Brain microvascular endothelial cell (primary cell): ENCODE results near the gene CCDC85C.
"Not testable (repeated sequence)": the region's sequence is repeated elsewhere in the genome, so short reads cannot be mapped to it uniquely, and the experiment has no call there.

ENCODE experiments used
- DNase-seq: peaks from one replicate; pipeline ENCODE4 v3.0.0-alpha.2; 2020
- H3K27ac ChIP-seq: fragments of 250-450 bp; sonication (Bioruptor Pico); 2 replicates; pipeline ENCODE4 v1.5.1; 2020; ENCODE audit warnings: mild to moderate bottlenecking, moderate library complexity
- H3K27me3 ChIP-seq: fragments of 250-450 bp; sonication (Bioruptor Pico); replicated peaks from 2 replicates; pipeline ENCODE4 v1.5.1; 2020; ENCODE audit warnings: mild to moderate bottlenecking
- H3K36me3 ChIP-seq: fragments of 250-450 bp; sonication (Bioruptor Pico); replicated peaks from 2 replicates; pipeline ENCODE4 v1.5.1; 2020; ENCODE audit warnings: mild to moderate bottlenecking
- H3K4me3 ChIP-seq: 2 replicates; pipeline ENCODE4 v1.5.1; 2011; ENCODE audit warnings: low read depth, mild to moderate bottlenecking, control low read depth, low read length, moderate library complexity
- in situ Hi-C: cut with HindIII; loops from 2 replicates; pipeline ENCODE4 v1.10.0; 2017; ENCODE audit warnings: low sequenced_read_pairs, low pct_ligation_motif_present
- TF ChIP-seq, protein P1 (sequence below): IDR thresholded peaks from 2 replicates; pipeline ENCODE4 v1.5.1; 2011; ENCODE audit warnings: low read depth, mild to moderate bottlenecking, moderate library complexity, low read length, control low read depth, inconsistent platforms; ENCODE audit errors: missing control alignments

The CCDC85C gene

DNA sequence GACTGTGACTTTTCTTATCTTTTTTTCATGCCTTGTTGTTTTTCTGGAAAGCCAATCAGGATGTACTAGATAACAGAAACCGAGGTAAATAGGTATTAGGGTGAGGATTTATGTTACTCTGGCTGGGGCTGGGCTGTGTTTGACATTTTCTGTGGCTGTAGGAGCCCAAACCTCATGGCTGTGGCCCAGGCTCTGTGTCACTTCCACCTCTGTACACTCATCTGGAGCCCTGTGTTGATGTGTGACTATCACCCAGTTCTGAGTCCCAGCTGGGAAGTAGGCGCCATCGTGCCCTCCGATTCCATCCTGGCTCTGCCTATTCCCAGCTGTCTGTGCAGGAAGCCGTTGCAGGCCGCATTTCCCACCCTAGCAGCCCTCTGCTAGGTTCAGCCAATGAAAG, 39.3 kb upstream of the CCDC85C start:
- TF ChIP-seq, protein P1, sequence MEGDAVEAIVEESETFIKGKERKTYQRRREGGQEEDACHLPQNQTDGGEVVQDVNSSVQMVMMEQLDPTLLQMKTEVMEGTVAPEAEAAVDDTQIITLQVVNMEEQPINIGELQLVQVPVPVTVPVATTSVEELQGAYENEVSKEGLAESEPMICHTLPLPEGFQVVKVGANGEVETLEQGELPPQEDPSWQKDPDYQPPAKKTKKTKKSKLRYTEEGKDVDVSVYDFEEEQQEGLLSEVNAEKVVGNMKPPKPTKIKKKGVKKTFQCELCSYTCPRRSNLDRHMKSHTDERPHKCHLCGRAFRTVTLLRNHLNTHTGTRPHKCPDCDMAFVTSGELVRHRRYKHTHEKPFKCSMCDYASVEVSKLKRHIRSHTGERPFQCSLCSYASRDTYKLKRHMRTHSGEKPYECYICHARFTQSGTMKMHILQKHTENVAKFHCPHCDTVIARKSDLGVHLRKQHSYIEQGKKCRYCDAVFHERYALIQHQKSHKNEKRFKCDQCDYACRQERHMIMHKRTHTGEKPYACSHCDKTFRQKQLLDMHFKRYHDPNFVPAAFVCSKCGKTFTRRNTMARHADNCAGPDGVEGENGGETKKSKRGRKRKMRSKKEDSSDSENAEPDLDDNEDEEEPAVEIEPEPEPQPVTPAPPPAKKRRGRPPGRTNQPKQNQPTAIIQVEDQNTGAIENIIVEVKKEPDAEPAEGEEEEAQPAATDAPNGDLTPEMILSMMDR: no peak
- Histone ChIP-seq H3K4me3 (no peak overlapping the region), H3K27me3 (no peaks in the 10 kb centered on the region), H3K36me3 (no peaks in the 10 kb centered on the region), H3K27ac (no peak overlapping the region)
- in situ Hi-C loops: no loop called here
- DNase-seq: no peak

DNA sequence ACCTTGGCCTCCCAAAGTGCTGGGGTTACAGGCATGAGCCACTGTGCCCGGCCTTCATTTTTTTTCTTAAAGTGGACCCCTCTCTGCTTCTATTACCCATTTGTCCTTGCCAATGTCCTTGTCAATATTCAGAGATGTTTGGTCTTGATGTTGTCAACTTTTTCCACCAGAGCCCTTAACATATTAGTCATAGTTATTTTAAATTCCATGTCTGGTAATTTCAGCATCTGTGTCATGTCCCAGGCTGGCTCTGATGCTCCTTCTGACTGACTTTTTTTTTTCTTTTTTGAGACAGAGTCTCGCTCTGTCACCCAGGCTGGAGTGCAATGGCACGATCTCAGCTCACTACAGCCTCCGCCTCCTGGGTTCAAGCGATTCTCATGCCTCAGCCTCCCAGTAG, 38.8 kb upstream of the CCDC85C start:
- H3K27me3 ChIP-seq, H3K36me3 ChIP-seq, in situ Hi-C loops, H3K4me3 ChIP-seq, H3K27ac ChIP-seq, DNase-seq: not testable (repeated sequence)

DNA sequence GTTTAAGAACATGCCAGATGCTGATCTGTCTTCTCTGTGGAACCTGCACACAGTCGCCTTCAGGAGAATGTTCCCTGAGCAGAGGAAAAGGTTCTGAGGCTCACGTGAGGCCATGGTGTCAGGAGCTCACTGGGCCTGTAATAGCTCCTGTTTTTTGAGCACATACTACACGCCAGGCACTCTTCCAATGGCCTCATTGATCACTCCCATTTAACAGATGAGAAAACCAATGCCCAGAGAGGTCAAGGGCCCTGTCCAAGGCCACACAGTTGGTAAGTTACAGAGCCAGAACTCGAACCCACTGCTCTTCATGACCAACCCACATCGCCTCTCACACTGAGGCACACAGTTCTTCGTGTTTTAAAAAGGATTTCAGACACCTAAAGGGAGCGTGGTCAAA, 33.6 kb upstream of the CCDC85C start:
- Histone ChIP-seq H3K36me3 (no peaks in the 10 kb centered on the region), H3K27me3 (no peaks in the 10 kb centered on the region), H3K27ac (no peak overlapping the region), H3K4me3 (no peak overlapping the region)
- in situ Hi-C loops: no loop called here
- TF ChIP-seq, protein P1: no peak
- no peak for DNase-seq

DNA sequence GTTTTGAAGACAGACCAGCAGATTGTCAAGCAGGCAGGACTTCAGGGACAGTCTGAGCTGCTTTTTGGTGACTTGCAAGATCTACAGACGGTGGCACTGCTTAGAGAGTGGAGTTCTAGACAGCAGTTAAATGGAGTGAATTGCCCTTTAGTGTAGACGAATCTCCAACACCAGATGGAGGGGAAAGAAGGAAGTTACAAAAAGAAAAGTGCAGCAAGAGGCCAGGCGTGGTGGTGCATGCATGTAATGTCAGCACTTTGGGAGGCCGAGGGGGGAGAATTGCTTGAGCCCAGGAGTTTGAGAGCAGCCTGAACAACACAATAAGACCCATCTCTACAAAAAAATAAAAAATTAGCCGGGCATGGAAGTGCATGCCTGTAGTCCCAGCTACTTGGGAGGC, 32.5 kb upstream of the CCDC85C start:
- no peaks in the 10 kb centered on the region for H3K36me3 ChIP-seq
- TF ChIP-seq, protein P1: no peak
- no peak overlapping the region for H3K27ac ChIP-seq
- no peak overlapping the region for H3K4me3 ChIP-seq
- no peak for DNase-seq
- in situ Hi-C loops: no loop called here
- no peaks in the 10 kb centered on the region for H3K27me3 ChIP-seq

DNA sequence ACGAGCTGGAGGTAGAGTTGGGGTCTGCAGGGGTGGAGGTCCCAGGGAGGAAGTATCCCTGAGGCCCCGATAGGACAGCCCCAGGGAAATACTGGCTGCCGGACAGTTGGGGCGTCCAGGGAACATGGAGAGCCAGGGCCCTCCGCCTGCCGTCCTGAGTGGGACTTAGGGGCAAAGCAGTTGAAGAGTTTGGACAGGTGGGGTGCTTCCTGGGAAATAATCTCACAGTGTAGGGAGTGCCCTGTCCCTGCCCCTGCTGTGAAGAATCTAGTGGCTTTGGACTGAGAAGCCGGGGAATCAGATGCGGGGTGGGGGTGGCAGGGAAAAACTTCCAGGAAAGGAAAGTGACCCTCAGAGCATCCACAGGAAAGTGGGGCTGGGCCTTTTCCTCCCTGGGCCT, 31.1 kb upstream of the CCDC85C start:
- in situ Hi-C loops: no loop called here
- Histone ChIP-seq H3K27ac (no peak overlapping the region), H3K4me3 (no peak overlapping the region), H3K36me3 (no peaks in the 10 kb centered on the region), H3K27me3 (no peaks in the 10 kb centered on the region)
- no peak for DNase-seq
- TF ChIP-seq, protein P1: no peak

DNA sequence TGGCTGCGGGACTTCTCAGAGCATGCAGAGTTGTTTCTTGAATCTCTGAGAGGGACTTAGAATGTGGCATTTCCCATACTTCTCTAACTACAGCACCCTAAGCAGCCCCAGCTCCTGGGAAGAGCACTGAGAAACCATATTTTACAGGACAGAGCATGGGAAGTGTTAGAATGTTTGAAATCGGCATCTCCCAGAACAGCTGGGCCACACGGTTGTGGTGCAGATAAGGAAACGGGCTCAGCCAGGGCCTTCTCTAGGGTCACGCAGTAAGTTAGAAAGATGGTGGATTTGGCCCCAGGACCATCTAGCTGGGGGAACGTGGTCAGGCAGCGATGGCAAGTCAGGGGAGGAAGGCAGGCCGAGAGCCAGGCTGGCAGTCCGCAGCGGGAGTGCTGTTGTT, 30.4 kb upstream of the CCDC85C start:
- Histone ChIP-seq H3K36me3 (no peaks in the 10 kb centered on the region), H3K4me3 (no peak overlapping the region), H3K27me3 (no peaks in the 10 kb centered on the region), H3K27ac (no peak overlapping the region)
- TF ChIP-seq, protein P1: no peak
- DNase-seq: no peak
- in situ Hi-C loops: no loop called here
